Endodermal cell (in vitro differentiated cells): Measurements from ENCODE around the gene ISOC2. TPM values are rescaled to one million over a fixed set of nuclear protein-coding genes. Genes with fewer than 3 reads are reported as not detected.
"Not testable (repeated sequence)": the region's sequence is repeated elsewhere in the genome, so short reads cannot be mapped to it uniquely, and the experiment has no call there.

Experiments used
- DNase-seq: peaks from one replicate; pipeline ENCODE4 v3.0.0-alpha.2; 2017
- H3K27ac ChIP-seq: 2 replicates; pipeline ENCODE4 v1.5.1; 2013; ENCODE audit warnings: mild to moderate bottlenecking, low read depth, low read length, moderate library complexity
- H3K27me3 ChIP-seq: 2 replicates; pipeline ENCODE4 v1.6.1; 2013; ENCODE audit warnings: mild to moderate bottlenecking, low read length, moderate library complexity; ENCODE audit not compliant: insufficient read depth, control insufficient read depth, poor library complexity, severe bottlenecking
- H3K36me3 ChIP-seq: 2 replicates; pipeline ENCODE4 v1.7.0; 2013; ENCODE audit warnings: mild to moderate bottlenecking, low read length, moderate library complexity; ENCODE audit not compliant: control insufficient read depth, insufficient read depth
- H3K4me1 ChIP-seq: one replicate; pipeline ENCODE4 v1.7.0; 2013; ENCODE audit warnings: low read length; ENCODE audit not compliant: control insufficient read depth, insufficient read depth
- H3K4me3 ChIP-seq: 2 replicates; pipeline ENCODE4 v1.5.1; 2013; ENCODE audit warnings: mild to moderate bottlenecking, low read length, moderate library complexity
- H3K9ac ChIP-seq: 2 replicates; pipeline ENCODE4 v1.6.1; 2013; ENCODE audit warnings: mild to moderate bottlenecking, low read length, moderate library complexity; ENCODE audit not compliant: poor library complexity, severe bottlenecking; ENCODE audit errors: extremely low read depth
- H3K9me3 ChIP-seq: 2 replicates; pipeline ENCODE4 v1.6.1; 2013; ENCODE audit warnings: mild to moderate bottlenecking, low read length, moderate library complexity; ENCODE audit not compliant: control insufficient read depth
- H3K27ac Mint-ChIP-seq: 2 replicates; pipeline ENCODE4 v1.8.0; 2020; ENCODE audit warnings: mixed read lengths
- H3K27me3 Mint-ChIP-seq: 2 replicates; pipeline ENCODE4 v1.8.0; 2021; ENCODE audit warnings: mild to moderate bottlenecking, mixed read lengths; ENCODE audit not compliant: insufficient read depth
- H3K36me3 Mint-ChIP-seq: 2 replicates; pipeline ENCODE4 v1.8.0; 2020; ENCODE audit warnings: low read depth, mixed read lengths
- H3K4me1 Mint-ChIP-seq: 2 replicates; pipeline ENCODE4 v1.8.0; 2020; ENCODE audit warnings: mixed read lengths
- H3K4me3 Mint-ChIP-seq: 2 replicates; pipeline ENCODE4 v1.8.0; 2020; ENCODE audit warnings: mild to moderate bottlenecking, moderate library complexity, mixed read lengths
- H3K9me3 Mint-ChIP-seq: 2 replicates; pipeline ENCODE4 v1.8.0; 2020; ENCODE audit warnings: mild to moderate bottlenecking, mixed read lengths
- CTCF ChIP-seq: fragments of 200-600 bp; sonication (generic); conservative IDR thresholded peaks from 2 replicates; pipeline ENCODE4 v1.5.0; 2021; ENCODE audit warnings: antibody characterized with exemption, mild to moderate bottlenecking
- WGBS, 2 experiments: methylation state at CpG; one replicate each; pipeline versions ENCODE4 v1.1.5 to v1.1.7; 2013; ENCODE audit warnings: missing lambda C conversion rate in 2 of 2, mixed read lengths in 1 of 2; ENCODE audit not compliant: insufficient coverage in 1 of 2, insufficient read length in 1 of 2; 5-methylcytosine and 5-hydroxymethylcytosine counted together
- total RNA-seq, 2 donors: library from RNA; stranded (reverse); fragmentation: NEBNext Ultra II Directional in 1 of 2; extraction: Animal tissue kit (Norgen Biotek cat#: 25700) in 1 of 2; gene quantifications; 2 replicates in 1 of 2; 3 replicates in 1 of 2; pipeline ENCODE4 v1.2.1, GENCODE V29; 2021

ISOC2 gene
- total RNA-seq, 2 donors from 2014 or later = 35.9 to 39.2 TPM

GRCh38 chr19:55407800-55408532, 53.5 kb downstream of the ISOC2 start:
- Mint-ChIP-seq H3K27ac (peak overlapping the region; percentile 97), H3K4me1 (peaks cover 14% of the 10 kb centered on the region), H3K27me3 (peaks cover 29% of the 10 kb centered on the region), H3K4me3 (peak overlapping the region; percentile 79), H3K9me3 (peaks cover 31% of the 10 kb centered on the region), H3K36me3 (peaks cover 37% of the 10 kb centered on the region)
- 1 to 2% methylated on average over 49 to 72 of the region's 72 CpGs for WGBS, 2 experiments
- H3K36me3 ChIP-seq = peaks cover 35% of the 10 kb centered on the region
- peaks cover 2% of the 10 kb centered on the region for H3K4me1 ChIP-seq
- peaks cover 31% of the 10 kb centered on the region for H3K9me3 ChIP-seq
- no peak for TF ChIP-seq CTCF
- DNase-seq = peak; percentile 98
- H3K9ac ChIP-seq = peak overlapping the region; percentile 84
- peak overlapping the region; percentile 98 for H3K27ac ChIP-seq
- no peaks in the 10 kb centered on the region for H3K27me3 ChIP-seq
- H3K4me3 ChIP-seq = peak overlapping the region; percentile 92

GRCh38 chr19:55407550-55407799, 54.0 kb downstream of the ISOC2 start, which contains the start of gene UBE2S:
TSS of gene UBE2S (minus strand) at chr19:55407788. CDS start at chr19:55407589, 199 bp downstream.
- peaks cover 14% of the 10 kb centered on the region for H3K4me1 Mint-ChIP-seq
- peak within 1 kb of the TSS; percentile 79 for H3K4me3 Mint-ChIP-seq
- H3K9me3 ChIP-seq = peaks cover 31% of the 10 kb centered on the region
- DNase-seq, H3K4me1 ChIP-seq, H3K27me3 ChIP-seq: not testable (repeated sequence)
- peak within 1 kb of the TSS; percentile 98 for H3K27ac ChIP-seq
- peaks cover 29% of the 10 kb centered on the region for H3K27me3 Mint-ChIP-seq
- H3K36me3 ChIP-seq = peaks cover 40% of the 10 kb centered on the region
- peak within 1 kb of the TSS; percentile 92 for H3K4me3 ChIP-seq
- H3K36me3 Mint-ChIP-seq = peaks cover 41% of the 10 kb centered on the region
- H3K27ac Mint-ChIP-seq = peak within 1 kb of the TSS; percentile 97
- 0 to 15% methylated on average over 4 to 36 of the region's 36 CpGs for WGBS, 2 experiments
- H3K9ac ChIP-seq = peak within 1 kb of the TSS; percentile 84
- peaks cover 31% of the 10 kb centered on the region for H3K9me3 Mint-ChIP-seq

- Histone ChIP-seq H3K9me3 (peaks cover 31% of the 10 kb centered on the region), H3K4me1 (peaks cover 2% of the 10 kb centered on the region), H3K9ac (peak overlapping the region; percentile 84), H3K27ac (peak overlapping the region; percentile 98), H3K36me3 (peaks cover 45% of the 10 kb centered on the region), H3K27me3 (no peaks in the 10 kb centered on the region), H3K4me3 (peak overlapping the region; percentile 92)
- peaks cover 26% of the 10 kb centered on the region for H3K27me3 Mint-ChIP-seq
- DNase-seq = peak; percentile 45
- TF ChIP-seq CTCF = no peak
- peak overlapping the region; percentile 62 for H3K27ac Mint-ChIP-seq
- H3K4me3 Mint-ChIP-seq = peak overlapping the region; percentile 79
- H3K4me1 Mint-ChIP-seq = peaks cover 14% of the 10 kb centered on the region
- WGBS, 2 experiments = 5 to 15% methylated on average over 18 to 35 of the region's 35 CpGs
- peaks cover 31% of the 10 kb centered on the region for H3K9me3 Mint-ChIP-seq
- peaks cover 46% of the 10 kb centered on the region for H3K36me3 Mint-ChIP-seq
Observed at GRCh38 chr19:55406826-55407549, 54.5 kb downstream of the ISOC2 start.
